ENCODE measurements around the gene NT5DC2.

Gene NT5DC2

DNA sequence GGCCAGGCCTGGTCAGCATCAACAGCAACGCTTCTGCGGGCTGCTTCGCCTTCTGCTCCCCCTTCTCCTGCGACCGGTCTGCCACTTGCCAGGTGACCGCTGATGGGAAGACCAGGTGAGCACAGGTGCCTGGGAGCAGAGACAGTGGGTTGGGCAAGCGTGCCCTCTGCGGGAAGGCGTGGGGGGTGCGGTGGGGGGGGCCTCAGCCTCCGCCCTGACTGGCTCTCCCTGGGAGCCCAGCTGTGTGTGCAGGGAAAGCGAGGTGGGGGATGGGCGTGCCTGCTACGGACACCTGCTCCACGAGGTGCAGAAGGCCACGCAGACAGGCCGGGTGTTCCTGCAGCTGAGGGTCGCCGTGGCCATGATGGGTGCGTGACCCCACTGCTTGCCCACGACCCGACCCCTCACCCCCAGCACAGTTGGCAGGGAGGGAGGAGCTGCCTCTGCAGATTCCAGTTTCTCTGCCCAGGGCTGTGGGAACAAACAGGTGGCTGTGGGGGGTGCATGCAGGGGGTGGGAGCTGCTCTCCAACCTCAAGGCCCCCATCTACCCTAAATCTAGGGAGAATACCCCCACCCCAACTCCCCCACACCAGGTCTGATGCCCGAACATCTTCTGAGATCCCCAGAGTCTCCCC lies 29.8 kb downstream of the NT5DC2 start:
- no peak for DNase-seq
- Histone ChIP-seq H3K4me3 (ENCODE audit: low read length) (no peak overlapping the region), H2AK5ac (ENCODE audit: low read length) (no peak overlapping the region), H2BK120ac (ENCODE audit: low read depth, low read length) (no peak overlapping the region), H3K56ac (ENCODE audit: low read length) (no peak overlapping the region), H2BK5ac (ENCODE audit: low read length) (no peak overlapping the region), H3K79me1 (ENCODE audit: low read length) (no peaks in the 10 kb centered on the region), H2BK15ac (replicated peaks; ENCODE audit: low read depth) (no peak overlapping the region), H4K8ac (ENCODE audit: low read depth, low read length) (no peak overlapping the region), H3K27me3 (ENCODE audit: insufficient read depth, low read length, poor library complexity) (no peaks in the 10 kb centered on the region), H4K5ac (ENCODE audit: low read length) (no peak overlapping the region), H3K23ac (ENCODE audit: low read length) (no peak overlapping the region), H3K18ac (ENCODE audit: low read length) (no peak overlapping the region), H3K36me3 (ENCODE audit: control insufficient read depth, insufficient read depth, low read length) (no peaks in the 10 kb centered on the region), H3K27ac (ENCODE audit: low read depth, low read length) (no peak overlapping the region), H3K79me2 (ENCODE audit: control insufficient read depth, insufficient read depth, low read length) (no peaks in the 10 kb centered on the region), H3K4me2 (ENCODE audit: low read length) (no peak overlapping the region), H3K4ac (ENCODE audit: low read depth, low read length) (no peak overlapping the region), H3K9ac (ENCODE audit: low read length) (no peak overlapping the region), H3K4me1 (ENCODE audit: control insufficient read depth, low read depth, low read length) (no peaks in the 10 kb centered on the region)
- WGBS (ENCODE audit: extremely low coverage, insufficient coverage, low lambda C conversion rate), result no CpG with 5 or more reads among the region's 23 CpGs

DNA sequence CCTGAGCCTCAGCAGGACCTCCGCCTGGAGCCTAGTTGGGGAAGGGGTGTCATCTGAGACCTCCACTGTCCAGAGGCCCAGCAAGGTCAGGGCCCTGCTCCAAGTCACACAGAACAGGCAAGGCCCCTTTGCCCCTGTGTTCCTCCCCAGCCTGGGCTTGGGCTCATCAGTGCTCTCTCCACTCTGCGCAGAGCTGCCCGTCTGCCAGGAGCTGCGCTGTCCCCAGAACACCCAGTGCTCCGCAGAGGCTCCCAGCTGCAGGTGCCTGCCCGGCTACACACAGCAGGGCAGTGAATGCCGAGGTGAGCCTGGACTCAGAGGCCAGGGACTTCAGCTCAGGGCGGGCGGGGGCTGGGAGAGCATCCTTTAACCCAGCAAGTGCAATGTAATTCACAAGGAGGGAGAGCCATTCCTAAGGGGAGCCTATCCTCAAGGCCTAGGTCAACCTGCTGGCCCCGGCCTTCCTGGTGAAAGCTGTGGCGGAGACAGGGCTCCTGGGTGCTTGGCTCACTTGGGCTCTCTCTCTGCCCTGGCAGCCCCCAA lies 30.8 kb downstream of the NT5DC2 start:
- H3K9ac ChIP-seq (ENCODE audit: low read length), result no peak overlapping the region

DNA sequence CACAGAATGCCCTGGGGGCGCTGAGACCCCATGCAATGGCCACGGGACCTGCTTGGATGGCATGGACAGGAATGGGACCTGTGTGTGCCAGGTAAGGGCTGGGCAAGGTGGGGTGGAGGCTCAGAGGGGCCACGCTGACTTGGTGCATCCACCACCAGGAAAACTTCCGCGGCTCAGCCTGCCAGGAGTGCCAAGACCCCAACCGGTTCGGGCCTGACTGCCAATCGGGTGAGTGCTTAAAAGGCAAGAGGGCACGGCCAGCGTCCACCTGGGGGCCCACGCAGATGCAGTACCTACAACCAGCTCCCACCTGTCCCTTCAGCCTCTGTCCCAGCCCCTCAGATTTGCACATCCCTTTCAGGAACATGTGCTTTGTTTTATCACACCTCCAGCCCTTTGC lies 31.7 kb downstream of the NT5DC2 start:
- H3K23ac ChIP-seq (ENCODE audit: low read length), result no peak overlapping the region
- H3K4me1 ChIP-seq (ENCODE audit: control insufficient read depth, low read depth, low read length), result no peaks in the 10 kb centered on the region
- no peak overlapping the region for H2BK15ac ChIP-seq (replicated peaks; ENCODE audit: low read depth)
- no peak overlapping the region for H3K4ac ChIP-seq (ENCODE audit: low read depth, low read length)
- WGBS (ENCODE audit: extremely low coverage, insufficient coverage, low lambda C conversion rate), result no CpG with 5 or more reads among the region's 11 CpGs
- H3K9ac ChIP-seq (ENCODE audit: low read length), result no peak overlapping the region
- no peak overlapping the region for H2AK5ac ChIP-seq (ENCODE audit: low read length)
- H3K4me3 ChIP-seq (ENCODE audit: low read length), result no peak overlapping the region
- no peaks in the 10 kb centered on the region for H3K79me1 ChIP-seq (ENCODE audit: low read length)
- no peaks in the 10 kb centered on the region for H3K36me3 ChIP-seq (ENCODE audit: control insufficient read depth, insufficient read depth, low read length)
- no peak overlapping the region for H3K56ac ChIP-seq (ENCODE audit: low read length)
- H3K79me2 ChIP-seq (ENCODE audit: control insufficient read depth, insufficient read depth, low read length), result no peaks in the 10 kb centered on the region
- H3K18ac ChIP-seq (ENCODE audit: low read length), result no peak overlapping the region
- H2BK5ac ChIP-seq (ENCODE audit: low read length), result no peak overlapping the region
- H3K27ac ChIP-seq (ENCODE audit: low read depth, low read length), result no peak overlapping the region
- DNase-seq, result no peak
- H3K27me3 ChIP-seq (ENCODE audit: insufficient read depth, low read length, poor library complexity), result no peaks in the 10 kb centered on the region
- H3K4me2 ChIP-seq (ENCODE audit: low read length), result no peak overlapping the region
- no peak overlapping the region for H2BK120ac ChIP-seq (ENCODE audit: low read depth, low read length)
- H4K8ac ChIP-seq (ENCODE audit: low read depth, low read length), result no peak overlapping the region
- no peak overlapping the region for H4K5ac ChIP-seq (ENCODE audit: low read length)

More for the DNA sequence above, 30.8 kb downstream of the NT5DC2 start:
- Histone ChIP-seq H3K79me2 (ENCODE audit: control insufficient read depth, insufficient read depth, low read length) (no peaks in the 10 kb centered on the region), H2BK5ac (ENCODE audit: low read length) (no peak overlapping the region), H3K4me3 (ENCODE audit: low read length) (no peak overlapping the region), H3K23ac (ENCODE audit: low read length) (no peak overlapping the region), H2BK120ac (ENCODE audit: low read depth, low read length) (no peak overlapping the region), H4K8ac (ENCODE audit: low read depth, low read length) (no peak overlapping the region), H3K27ac (ENCODE audit: low read depth, low read length) (no peak overlapping the region), H3K18ac (ENCODE audit: low read length) (no peak overlapping the region), H3K79me1 (ENCODE audit: low read length) (no peaks in the 10 kb centered on the region), H4K5ac (ENCODE audit: low read length) (no peak overlapping the region), H3K36me3 (ENCODE audit: control insufficient read depth, insufficient read depth, low read length) (no peaks in the 10 kb centered on the region), H3K27me3 (ENCODE audit: insufficient read depth, low read length, poor library complexity) (no peaks in the 10 kb centered on the region), H3K4me2 (ENCODE audit: low read length) (no peak overlapping the region), H2BK15ac (replicated peaks; ENCODE audit: low read depth) (no peak overlapping the region), H3K4ac (ENCODE audit: low read depth, low read length) (no peak overlapping the region), H2AK5ac (ENCODE audit: low read length) (no peak overlapping the region), H3K4me1 (ENCODE audit: control insufficient read depth, low read depth, low read length) (no peaks in the 10 kb centered on the region), H3K56ac (ENCODE audit: low read length) (no peak overlapping the region)
- DNase-seq, result no peak
- no CpG with 5 or more reads among the region's 11 CpGs for WGBS (ENCODE audit: extremely low coverage, insufficient coverage, low lambda C conversion rate)

DNA sequence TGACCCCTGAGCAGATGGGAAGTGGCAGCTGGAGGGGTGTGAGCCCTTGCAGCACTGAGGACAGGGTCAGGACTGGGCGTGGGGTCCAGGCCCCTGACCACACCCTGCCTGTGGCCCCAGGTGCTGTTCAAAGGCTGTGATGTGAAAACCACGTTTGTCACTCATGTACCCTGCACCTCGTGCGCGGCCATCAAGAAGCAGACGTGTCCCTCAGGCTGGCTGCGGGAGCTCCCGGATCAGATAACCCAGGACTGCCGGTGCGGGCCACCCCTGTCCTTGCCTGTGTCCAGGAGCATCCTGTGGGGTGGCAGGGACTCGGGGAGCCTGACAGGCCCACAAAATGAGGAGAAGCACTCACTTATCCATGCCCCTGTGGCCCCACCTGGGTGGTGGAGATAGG lies 32.6 kb downstream of the NT5DC2 start:
- WGBS (ENCODE audit: extremely low coverage, insufficient coverage, low lambda C conversion rate), result no CpG with 5 or more reads among the region's 11 CpGs
- Histone ChIP-seq H3K4me3 (ENCODE audit: low read length) (no peak overlapping the region), H3K27ac (ENCODE audit: low read depth, low read length) (no peak overlapping the region), H3K27me3 (ENCODE audit: insufficient read depth, low read length, poor library complexity) (no peaks in the 10 kb centered on the region), H2AK5ac (ENCODE audit: low read length) (no peak overlapping the region), H3K56ac (ENCODE audit: low read length) (no peak overlapping the region), H3K4me2 (ENCODE audit: low read length) (no peak overlapping the region), H4K5ac (ENCODE audit: low read length) (no peak overlapping the region), H3K4me1 (ENCODE audit: control insufficient read depth, low read depth, low read length) (no peaks in the 10 kb centered on the region), H3K23ac (ENCODE audit: low read length) (no peak overlapping the region), H3K36me3 (ENCODE audit: control insufficient read depth, insufficient read depth, low read length) (no peaks in the 10 kb centered on the region), H3K4ac (ENCODE audit: low read depth, low read length) (no peak overlapping the region), H3K9ac (ENCODE audit: low read length) (no peak overlapping the region), H3K79me2 (ENCODE audit: control insufficient read depth, insufficient read depth, low read length) (no peaks in the 10 kb centered on the region), H2BK5ac (ENCODE audit: low read length) (no peak overlapping the region), H2BK120ac (ENCODE audit: low read depth, low read length) (no peak overlapping the region), H4K8ac (ENCODE audit: low read depth, low read length) (no peak overlapping the region), H3K79me1 (ENCODE audit: low read length) (no peaks in the 10 kb centered on the region), H3K18ac (ENCODE audit: low read length) (no peak overlapping the region), H2BK15ac (replicated peaks; ENCODE audit: low read depth) (no peak overlapping the region)
- DNase-seq, result no peak

- Histone ChIP-seq H2BK15ac (replicated peaks; ENCODE audit: low read depth) (no peak overlapping the region), H2AK5ac (ENCODE audit: low read length) (no peak overlapping the region)
- no peak for DNase-seq
Measured at GRCh38 chr3:52498137-52499054, 35.3 kb downstream of the NT5DC2 start.

More at GRCh38 chr3:52498137-52499054, 35.3 kb downstream of the NT5DC2 start:
- Histone ChIP-seq H3K79me1 (ENCODE audit: low read length) (no peaks in the 10 kb centered on the region), H3K27me3 (ENCODE audit: insufficient read depth, low read length, poor library complexity) (no peaks in the 10 kb centered on the region), H3K9ac (ENCODE audit: low read length) (no peak overlapping the region), H3K4me1 (ENCODE audit: control insufficient read depth, low read depth, low read length) (no peaks in the 10 kb centered on the region), H3K79me2 (ENCODE audit: control insufficient read depth, insufficient read depth, low read length) (no peaks in the 10 kb centered on the region), H3K27ac (ENCODE audit: low read depth, low read length) (no peak overlapping the region), H3K23ac (ENCODE audit: low read length) (no peak overlapping the region), H3K56ac (ENCODE audit: low read length) (no peak overlapping the region), H3K4me3 (ENCODE audit: low read length) (no peak overlapping the region), H4K5ac (ENCODE audit: low read length) (no peak overlapping the region), H2BK5ac (ENCODE audit: low read length) (no peak overlapping the region), H3K4ac (ENCODE audit: low read depth, low read length) (no peak overlapping the region), H3K4me2 (ENCODE audit: low read length) (no peak overlapping the region), H2BK120ac (ENCODE audit: low read depth, low read length) (no peak overlapping the region), H3K36me3 (ENCODE audit: control insufficient read depth, insufficient read depth, low read length) (no peaks in the 10 kb centered on the region), H3K18ac (ENCODE audit: low read length) (no peak overlapping the region), H4K8ac (ENCODE audit: low read depth, low read length) (no peak overlapping the region)
- no CpG with 5 or more reads among the region's 24 CpGs for WGBS (ENCODE audit: extremely low coverage, insufficient coverage, low lambda C conversion rate)
